HG03575 (cell line): ENCODE data around the gene SPRYD4.
"Not testable (repeated sequence)": the region's sequence is repeated elsewhere in the genome, so short reads cannot be mapped to it uniquely, and the experiment has no call there.

ENCODE experiments used
- ATAC-seq: cut with Tn5 transposase; IDR thresholded peaks from one replicate; pipeline ENCODE4 v1.9.1; 2021; ENCODE audit not compliant: unreplicated experiment, insufficient number of reproducible peaks, low FRiP score; ENCODE audit errors: extremely low read depth

SPRYD4 gene

DNA sequence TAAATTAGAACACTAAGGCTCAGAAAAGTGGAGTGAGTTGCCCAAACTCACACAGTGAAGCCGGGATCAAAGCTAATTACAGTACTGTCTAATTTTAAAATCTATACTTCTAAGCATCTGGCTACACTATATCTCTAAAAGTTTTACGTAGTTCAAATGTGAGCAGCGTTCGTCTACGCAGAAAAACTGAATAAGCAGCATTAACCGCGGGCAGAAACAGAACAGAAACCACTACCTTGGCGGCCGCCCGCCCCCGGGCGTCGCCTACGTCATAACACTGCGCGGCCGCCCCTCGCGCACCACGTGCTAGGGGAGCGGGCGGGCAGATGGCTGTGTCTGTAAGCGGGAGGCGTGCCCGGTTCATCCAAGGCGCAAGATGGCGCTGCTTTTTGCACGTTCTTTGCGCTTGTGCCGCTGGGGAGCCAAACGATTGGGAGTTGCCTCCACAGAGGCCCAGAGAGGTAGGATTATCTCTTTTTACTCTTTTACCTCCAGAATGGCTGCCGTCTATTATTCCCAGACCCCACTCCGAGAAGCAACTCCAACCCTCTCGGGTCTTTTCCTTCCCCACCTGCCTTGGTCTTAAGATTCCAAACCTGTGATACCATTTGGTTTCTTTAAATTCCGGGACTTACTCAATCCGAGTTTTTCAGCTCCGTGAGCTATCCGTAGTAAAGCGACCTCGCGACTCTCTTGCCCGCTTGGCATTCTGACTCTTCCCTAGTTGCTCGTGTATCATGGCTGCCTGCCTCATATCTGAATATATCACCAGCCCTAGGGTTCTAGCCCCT is at the start of gene SPRYD4:
Gene SPRYD4 (plus strand): TSS at position 363 of the 791 bp plus-strand sequence. CDS start 14 bp downstream, at position 377.
- ATAC-seq = no peak

DNA sequence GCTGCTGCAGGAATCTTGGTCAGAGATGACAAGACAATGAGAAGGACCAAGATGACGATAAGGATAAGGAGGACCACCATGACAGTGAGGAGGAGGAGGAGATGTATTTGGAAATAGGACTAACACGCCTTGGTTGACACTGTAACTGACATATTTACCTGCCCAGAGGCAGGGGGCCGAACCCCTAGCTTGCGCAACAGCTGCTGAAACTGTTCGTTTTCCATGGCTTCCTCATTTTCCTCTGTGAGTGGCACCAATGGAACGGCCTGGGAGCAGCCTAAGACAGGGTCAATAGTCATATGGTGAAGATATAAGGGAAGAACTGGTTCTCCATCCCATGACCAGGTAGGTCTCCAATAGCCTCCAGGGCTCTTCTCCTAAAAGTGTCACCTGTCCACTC is 48.0 kb upstream of the SPRYD4 start:
- ATAC-seq = no peak

DNA sequence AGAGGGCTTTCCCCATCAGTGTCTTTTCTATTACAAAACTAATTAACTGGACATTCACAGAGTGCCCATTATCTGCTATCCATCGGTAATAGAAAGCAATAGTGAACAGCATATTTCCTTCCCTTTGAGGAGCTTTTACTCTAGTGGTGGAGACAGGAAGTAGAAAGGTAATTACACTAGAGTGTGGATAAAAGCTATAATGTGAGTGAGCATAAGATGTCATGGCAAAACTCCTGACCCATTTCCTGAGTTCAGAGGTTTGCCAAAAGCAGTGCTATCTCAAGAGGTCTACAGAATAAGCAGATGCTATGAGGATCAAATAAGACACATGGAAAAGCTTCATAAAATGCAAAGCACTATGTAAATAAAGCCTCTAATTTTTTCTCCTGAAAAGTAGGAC is 43.2 kb upstream of the SPRYD4 start:
- no peak for ATAC-seq

DNA sequence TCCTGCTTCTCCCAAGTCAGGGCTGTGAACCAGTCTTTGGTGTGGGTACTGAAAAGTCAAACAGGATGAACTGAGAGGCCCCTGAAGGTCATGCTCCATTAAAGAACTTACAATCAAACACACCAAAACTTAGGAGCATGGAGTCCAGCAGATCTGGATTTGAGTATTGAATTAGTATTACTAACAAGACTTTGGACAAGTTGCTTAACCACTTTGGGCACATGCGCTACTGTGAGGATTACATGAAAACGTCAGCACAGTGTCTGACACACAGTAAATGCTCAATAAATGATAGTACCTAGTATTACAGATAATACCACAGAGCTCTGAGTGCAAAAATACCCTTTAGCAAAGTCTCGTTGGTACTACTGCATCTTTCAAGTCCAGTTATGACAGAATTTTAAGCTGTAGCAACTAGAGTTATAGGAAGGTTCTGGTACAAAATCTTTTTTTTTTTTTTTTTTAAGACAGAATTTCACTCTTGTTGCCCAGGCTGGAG is 42.4 kb upstream of the SPRYD4 start:
- no peak for ATAC-seq

- no peak for ATAC-seq
Measured at GRCh38 chr12:56431288-56431687, 37.1 kb upstream of the SPRYD4 start.

- ATAC-seq = no peak
Measured at GRCh38 chr12:56431850-56432249, 36.5 kb upstream of the SPRYD4 start.

DNA sequence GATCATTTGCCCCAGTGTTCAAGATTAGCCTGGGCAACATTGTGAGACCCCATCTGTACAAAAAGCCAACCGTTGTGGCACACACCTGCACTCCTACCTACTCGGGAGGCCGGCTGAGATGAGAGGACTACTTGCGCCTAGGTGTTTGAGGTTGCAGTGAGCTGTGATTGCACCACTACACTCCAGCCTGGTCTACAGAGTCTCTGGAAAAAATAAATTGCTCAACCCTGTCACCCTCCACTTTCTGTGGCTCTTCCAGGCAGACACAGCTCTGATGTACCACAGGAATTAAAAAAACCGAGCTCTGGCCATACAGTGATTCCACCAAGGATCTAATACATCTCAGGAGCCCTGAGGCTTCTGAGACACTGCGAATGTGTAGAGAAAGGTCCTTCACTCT is 33.5 kb upstream of the SPRYD4 start:
- ATAC-seq = no peak

DNA sequence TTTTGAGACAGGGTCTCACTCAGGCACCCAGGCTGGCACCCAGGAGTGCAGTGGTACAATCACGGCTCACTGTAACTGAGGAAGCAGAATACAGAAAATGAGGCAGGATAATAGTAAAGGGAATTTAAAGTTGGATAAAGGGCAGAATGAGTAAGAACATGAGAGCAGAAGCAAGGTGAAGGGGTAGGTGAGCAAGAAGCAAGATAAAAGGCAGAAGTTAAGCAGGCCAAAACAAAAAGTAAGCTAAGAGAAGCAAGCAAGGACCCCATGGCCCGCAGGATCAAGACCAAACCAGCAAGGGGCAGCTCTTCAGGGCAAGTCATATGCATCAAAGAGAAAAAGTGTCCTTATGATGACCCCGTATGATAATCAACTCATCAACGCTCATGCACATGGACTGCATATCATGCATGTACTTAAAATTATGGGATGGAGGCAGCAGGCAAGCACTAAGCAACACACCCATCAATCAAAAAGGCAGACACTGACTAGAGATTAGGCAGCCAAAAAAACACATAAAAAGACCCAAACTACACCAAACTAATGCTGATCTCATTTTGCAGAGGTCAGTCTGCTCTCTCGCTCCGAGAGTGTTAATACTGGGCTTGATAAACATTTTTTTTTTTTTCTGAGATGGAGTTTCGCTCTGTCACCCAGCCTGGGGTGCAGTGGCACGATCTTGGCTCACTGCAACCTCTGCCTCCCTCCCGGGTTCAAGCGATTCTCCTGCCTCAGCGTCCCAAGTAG is 30.8 kb upstream of the SPRYD4 start:
- ATAC-seq = no peak

GRCh38 chr12:56443208-56443607 is 25.2 kb upstream of the SPRYD4 start:
- not testable (repeated sequence) for ATAC-seq

- ATAC-seq = no peak
Measured at GRCh38 chr12:56448860-56449621, 19.3 kb upstream of the SPRYD4 start, which contains the start of gene TIMELESS. TSS of gene TIMELESS (minus strand) at chr12:56449426. CDS start at chr12:56434170, 15,256 bp downstream.

DNA sequence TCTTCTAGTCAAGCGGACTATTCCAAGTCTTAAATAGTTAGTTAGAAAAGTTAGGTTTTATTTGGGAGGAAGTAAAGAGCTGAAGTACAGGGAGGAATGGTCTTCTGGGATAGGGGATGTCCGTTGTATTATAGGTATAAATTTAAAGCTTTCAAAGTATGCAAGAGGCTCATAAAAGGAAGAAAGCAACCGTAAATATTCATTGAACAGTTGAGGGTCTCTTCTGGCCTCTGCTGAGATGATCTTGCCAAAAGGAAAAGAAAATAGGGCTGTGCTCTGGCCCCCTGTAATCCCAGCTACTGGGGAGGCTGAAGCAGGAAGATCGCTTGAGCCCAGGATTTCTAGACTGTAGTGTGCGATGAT is 18.8 kb upstream of the SPRYD4 start:
- ATAC-seq = no peak

DNA sequence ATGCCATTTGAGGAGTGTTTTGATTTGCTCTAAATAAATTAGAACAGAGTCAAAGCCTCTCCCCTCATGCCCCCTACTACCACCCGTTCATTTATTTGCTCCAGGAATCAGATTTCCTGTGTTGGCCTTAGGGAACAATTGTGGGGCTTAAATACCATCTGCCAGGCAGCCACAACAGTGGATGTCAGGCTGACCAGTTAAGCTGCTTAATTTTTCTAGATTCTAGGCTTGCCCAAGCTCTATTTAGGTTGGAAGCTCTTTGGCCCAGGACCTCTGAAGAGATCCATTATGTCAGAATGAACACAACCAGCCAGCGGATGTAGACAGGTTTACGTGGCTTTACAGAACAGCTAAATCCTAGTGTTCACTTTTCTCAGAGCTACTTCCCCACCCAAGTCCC is 18.1 kb upstream of the SPRYD4 start:
- no peak for ATAC-seq

- no peak for ATAC-seq
Measured at GRCh38 chr12:56451147-56451546, 17.2 kb upstream of the SPRYD4 start.

GRCh38 chr12:56454557-56454956 is 13.8 kb upstream of the SPRYD4 start, which contains the start of gene MIP:
TSS of gene MIP (minus strand) at chr12:56454657. CDS start at chr12:56454613, 44 bp downstream.
- ATAC-seq = no peak

DNA sequence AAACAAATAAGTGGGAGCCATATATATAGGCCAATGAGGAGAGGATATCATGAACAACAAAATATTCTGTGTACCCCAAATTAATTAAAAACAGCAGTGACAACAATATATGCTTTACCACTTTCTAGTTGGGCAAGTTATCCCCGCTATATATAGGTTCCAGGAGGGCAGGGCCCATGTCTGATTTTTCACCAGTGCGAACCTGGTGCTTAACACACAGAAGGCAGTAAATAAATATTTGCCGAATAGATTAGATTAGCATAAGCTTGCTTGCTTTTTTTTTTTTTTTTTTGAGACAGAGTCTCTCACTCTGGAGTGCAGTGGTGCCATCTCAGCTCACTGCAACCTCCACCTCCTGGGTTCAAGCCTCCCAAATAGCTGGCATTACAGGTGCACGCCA is 10.6 kb upstream of the SPRYD4 start:
- no peak for ATAC-seq

GRCh38 chr12:56461235-56462159 is 6.9 kb upstream of the SPRYD4 start:
- ATAC-seq = no peak

GRCh38 chr12:56462565-56462964 is 5.8 kb upstream of the SPRYD4 start:
- ATAC-seq = no peak
